IPS-NIHi7 (cell line): ENCODE measurements around the gene ERO1A.

Experiments
- DNase-seq: peaks from one replicate; pipeline ENCODE4 v3.0.0; 2012; ENCODE audit warnings: mixed read lengths; ENCODE audit errors: extremely low spot score

ERO1A gene

GRCh38 chr14:52700701-52701172 lies 5.4 kb upstream of the ERO1A start:
- no peak for DNase-seq

GRCh38 chr14:52694761-52695480 lies 437 bp downstream of the ERO1A start:
- peak; percentile 30 for DNase-seq

DNA sequence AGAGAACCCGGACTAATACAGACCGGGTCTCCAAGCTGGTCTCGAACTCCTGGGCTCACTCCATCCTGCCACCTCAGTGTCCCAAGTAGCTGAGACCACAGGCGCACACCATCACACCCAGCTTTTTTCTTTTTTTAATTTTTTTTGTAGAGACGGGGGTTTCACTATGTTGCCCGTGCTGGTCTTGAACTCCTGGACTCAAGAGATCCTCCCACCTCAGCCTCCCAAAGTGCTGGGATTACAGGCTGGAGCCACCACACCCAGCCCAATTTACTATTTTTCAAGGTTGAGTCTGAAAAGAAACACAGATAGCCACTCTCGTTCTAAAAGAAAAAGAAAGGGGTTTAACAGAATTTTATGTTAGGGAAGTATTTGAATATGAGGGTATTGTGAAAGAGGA lies 1.8 kb downstream of the ERO1A start:
- DNase-seq = no peak

DNA sequence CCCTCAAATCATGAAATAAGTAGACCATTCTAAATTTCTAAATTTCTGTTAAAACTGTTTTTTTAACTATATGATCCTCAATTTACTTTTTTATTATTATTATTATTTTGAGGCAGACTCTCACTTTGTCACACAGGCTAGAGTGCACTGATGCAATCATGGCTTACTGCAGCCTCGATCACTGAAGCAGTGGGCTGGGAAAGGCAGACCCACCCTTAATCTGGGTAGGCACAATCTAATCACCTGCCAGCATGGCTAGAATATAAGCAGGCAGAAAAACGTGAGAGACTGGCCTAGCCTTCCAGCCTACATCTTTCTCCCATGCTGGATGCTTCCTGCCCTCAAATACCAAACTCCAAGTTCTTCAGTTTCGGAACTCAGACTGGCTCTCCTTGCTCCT lies 2.3 kb downstream of the ERO1A start:
- DNase-seq = no peak

GRCh38 chr14:52692248-52692962 lies 3.0 kb downstream of the ERO1A start:
- no peak for DNase-seq

DNA sequence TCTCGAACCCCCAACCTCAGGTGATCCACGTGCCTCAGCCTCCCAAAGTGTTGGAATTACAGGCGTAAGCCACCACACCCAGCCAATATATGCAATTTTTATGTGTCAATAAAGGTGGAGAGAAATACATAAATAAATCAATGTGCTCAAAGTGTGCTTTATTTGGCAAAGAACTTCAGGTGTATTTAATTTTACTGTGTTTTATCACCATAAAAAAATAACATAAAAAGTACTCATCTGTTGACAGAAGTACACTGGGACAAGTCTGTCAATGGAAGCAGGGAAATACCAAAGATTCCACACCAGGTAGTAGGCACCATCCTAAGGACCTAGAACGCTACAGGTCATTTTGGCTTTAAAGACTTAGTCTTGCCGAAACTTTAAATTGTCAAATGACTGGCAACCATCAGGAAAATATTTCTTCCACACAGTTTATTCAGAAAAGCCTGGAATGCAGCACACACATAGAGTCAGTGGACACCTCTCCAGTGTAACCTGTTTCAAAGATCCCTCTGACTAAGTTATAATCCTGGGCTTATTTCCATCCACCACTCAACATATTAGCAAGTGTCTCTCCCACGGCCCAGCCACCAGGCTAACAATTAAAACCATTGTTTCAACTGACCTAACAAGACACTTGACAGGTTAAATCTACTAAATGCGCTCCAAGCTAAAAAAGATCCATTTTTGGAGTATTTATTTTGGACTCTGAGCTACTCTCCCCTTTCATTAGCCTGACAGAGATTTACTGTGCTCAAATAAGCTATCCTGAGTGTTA lies 4.2 kb downstream of the ERO1A start:
- DNase-seq = no peak

DNA sequence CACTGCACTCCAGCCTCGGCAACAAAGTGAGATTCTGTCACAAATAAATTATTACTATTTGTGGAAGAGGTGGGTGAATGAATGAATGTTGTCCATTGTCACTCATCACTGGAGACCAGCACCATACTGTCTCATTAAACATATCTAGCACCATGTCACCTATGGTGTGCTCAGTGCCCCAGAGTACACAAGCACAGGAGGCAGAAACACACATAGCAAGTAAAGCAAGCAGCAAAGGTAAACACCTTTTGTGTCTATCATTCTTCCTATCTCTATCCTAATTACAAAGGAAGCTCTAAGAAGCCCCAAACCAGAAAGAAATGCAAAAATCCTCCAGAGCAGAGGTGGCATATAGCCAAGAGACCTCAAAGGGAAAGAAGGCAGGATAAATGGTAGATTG lies 9.2 kb downstream of the ERO1A start:
- DNase-seq = no peak

GRCh38 chr14:52683985-52684520 lies 11.3 kb downstream of the ERO1A start:
- no peak for DNase-seq

- DNase-seq = no peak
Observed at GRCh38 chr14:52678591-52678990, 16.8 kb downstream of the ERO1A start.

DNA sequence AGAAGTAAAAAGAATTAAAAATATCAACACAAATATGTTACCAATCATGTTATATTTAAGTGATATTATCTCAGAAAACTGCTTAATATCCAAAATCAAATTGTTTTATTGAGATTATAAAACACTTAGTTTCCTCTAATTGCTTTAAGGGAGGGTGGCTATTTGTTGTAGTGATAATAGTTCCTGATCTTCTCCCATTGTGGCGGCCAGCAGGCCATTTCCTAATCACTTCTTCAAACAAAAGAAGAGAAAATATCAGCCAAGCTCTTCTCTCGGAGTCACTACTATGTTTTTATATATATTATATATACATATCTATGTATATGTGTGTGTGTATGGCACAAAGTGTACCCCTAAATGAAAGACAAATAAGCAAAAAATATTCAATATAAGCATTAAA lies 31.5 kb downstream of the ERO1A start:
- peak; percentile 16 for DNase-seq

GRCh38 chr14:52661314-52661713 lies 34.0 kb downstream of the ERO1A start:
- DNase-seq = no peak

DNA sequence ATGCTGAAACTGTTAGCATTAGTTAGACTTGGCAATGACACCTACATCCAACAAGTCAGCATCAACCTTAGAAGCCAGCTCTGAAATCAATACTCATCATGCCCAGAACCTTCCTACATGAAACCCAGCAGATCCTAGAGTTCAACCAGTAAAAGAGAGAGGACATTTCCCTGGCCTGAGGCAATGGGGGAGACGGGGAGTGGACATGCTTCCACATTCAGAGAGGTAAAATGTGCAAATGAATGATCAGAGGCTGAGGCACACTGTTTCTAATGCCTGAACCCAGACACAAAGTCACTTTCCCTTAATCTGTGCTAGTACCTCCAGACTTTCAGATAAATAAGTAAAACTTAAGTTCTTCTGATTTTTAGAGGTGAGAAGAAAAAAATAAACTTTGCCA lies 34.5 kb downstream of the ERO1A start:
- no peak for DNase-seq

DNA sequence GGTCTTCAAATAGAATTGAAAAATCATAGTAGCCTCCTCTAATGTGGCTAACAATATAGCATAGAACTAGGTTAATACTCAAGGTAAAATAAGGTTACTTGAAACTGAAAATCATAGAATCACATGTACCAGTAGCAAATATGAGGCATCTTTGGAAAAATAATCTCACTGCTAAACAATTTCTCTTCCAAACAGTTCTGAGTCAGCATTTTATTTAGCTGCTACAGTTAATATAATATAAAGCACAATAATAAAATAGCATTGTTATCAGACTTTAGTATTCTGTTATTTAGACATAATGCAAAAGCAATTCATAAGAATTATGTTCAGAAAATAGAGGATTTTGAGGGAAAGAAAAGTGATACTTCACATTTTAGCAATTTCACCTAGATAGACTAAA lies 35.0 kb downstream of the ERO1A start:
- no peak for DNase-seq

- no peak for DNase-seq
Observed at GRCh38 chr14:52656905-52657304, 38.5 kb downstream of the ERO1A start.

- DNase-seq = no peak
Observed at GRCh38 chr14:52650774-52651173, 44.6 kb downstream of the ERO1A start.

DNA sequence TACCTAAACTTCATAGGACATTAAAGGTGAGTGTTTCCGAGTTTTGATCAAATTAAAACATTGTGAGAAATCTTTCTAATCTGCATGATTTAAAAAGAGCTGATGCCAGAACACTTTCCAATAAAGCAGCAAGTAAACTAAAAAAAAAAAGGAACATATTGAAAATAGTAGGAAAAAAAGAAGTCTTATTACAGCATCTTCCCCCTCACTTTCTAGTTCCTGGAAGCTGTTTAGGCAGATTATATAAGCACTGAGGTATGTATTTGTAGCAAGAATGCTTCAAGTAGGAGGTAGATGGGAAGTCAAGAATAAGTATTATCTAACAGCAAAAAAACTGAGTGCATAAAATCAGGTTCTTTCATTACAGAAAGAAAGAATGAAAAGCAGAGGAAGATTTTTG lies 45.8 kb downstream of the ERO1A start:
- no peak for DNase-seq

DNA sequence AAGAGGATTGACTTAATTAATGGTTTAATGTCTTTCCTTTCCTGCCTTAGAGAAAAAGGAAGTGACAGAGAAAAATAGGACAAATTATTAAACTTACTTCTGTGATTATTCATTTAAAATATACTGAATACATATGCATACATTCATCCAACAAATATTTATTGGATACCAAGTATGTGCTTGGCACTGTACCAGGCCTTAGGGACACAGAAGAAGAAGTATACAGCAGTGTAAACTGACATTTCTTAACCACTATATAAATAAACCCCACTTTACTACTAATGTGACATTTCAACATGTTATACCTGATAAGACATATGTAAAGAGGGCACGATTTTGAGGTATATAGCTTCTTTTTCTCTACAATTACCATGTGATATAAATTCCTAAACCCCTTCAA lies 53.6 kb downstream of the ERO1A start:
- no peak for DNase-seq

DNA sequence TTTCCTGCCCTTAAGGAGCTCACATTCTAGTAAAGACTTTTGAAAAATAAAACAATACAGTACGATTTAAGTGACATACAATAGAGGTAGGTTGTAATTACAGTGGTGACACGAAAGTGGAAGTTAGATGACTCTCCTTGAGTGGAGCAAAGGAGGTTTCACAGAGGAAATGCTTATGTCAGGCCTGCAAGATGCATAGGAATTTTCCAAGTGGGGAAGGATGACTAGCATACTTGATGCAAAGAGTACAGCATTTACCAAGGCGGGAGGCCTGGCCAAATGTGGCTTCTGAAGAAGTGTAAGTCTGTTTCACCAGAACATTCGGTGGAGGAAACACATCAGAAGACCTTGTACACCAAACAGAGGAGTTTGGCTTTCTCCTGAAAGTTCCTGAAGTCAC lies 55.2 kb downstream of the ERO1A start:
- no peak for DNase-seq

- DNase-seq = no peak
Observed at GRCh38 chr14:52619687-52620086, 75.7 kb downstream of the ERO1A start.

GRCh38 chr14:52618602-52619001 lies 76.8 kb downstream of the ERO1A start:
- DNase-seq = no peak

GRCh38 chr14:52610187-52610586 lies 85.2 kb downstream of the ERO1A start:
- DNase-seq = no peak

GRCh38 chr14:52609445-52610044 lies 85.8 kb downstream of the ERO1A start:
- DNase-seq = peak; percentile 11
